AG09309 (cell line): ENCODE results near the gene ZNF804A.

Source experiments
- DNase-seq: peaks from one replicate; pipeline ENCODE4 v3.0.0-alpha.2; 2010; ENCODE audit warnings: low read depth
- H3K4me3 ChIP-seq: 2 replicates; pipeline ENCODE4 v1.5.1; 2011; ENCODE audit warnings: mild to moderate bottlenecking, low read depth, low read length, moderate library complexity; ENCODE audit not compliant: control insufficient read depth
- TF ChIP-seq, protein P1 (sequence below): IDR thresholded peaks from 2 replicates; pipeline ENCODE4 v1.5.1; 2011; ENCODE audit warnings: mild to moderate bottlenecking, low read depth, low read length, inconsistent platforms; ENCODE audit not compliant: insufficient read depth, control insufficient read depth; ENCODE audit errors: missing control alignments

ZNF804A gene

GRCh38 chr2:184849516-184849915, 251.2 kb downstream of the ZNF804A start:
- no peak for DNase-seq
- no peak overlapping the region for H3K4me3 ChIP-seq
- TF ChIP-seq, protein P1, sequence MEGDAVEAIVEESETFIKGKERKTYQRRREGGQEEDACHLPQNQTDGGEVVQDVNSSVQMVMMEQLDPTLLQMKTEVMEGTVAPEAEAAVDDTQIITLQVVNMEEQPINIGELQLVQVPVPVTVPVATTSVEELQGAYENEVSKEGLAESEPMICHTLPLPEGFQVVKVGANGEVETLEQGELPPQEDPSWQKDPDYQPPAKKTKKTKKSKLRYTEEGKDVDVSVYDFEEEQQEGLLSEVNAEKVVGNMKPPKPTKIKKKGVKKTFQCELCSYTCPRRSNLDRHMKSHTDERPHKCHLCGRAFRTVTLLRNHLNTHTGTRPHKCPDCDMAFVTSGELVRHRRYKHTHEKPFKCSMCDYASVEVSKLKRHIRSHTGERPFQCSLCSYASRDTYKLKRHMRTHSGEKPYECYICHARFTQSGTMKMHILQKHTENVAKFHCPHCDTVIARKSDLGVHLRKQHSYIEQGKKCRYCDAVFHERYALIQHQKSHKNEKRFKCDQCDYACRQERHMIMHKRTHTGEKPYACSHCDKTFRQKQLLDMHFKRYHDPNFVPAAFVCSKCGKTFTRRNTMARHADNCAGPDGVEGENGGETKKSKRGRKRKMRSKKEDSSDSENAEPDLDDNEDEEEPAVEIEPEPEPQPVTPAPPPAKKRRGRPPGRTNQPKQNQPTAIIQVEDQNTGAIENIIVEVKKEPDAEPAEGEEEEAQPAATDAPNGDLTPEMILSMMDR, result no peak

DNA sequence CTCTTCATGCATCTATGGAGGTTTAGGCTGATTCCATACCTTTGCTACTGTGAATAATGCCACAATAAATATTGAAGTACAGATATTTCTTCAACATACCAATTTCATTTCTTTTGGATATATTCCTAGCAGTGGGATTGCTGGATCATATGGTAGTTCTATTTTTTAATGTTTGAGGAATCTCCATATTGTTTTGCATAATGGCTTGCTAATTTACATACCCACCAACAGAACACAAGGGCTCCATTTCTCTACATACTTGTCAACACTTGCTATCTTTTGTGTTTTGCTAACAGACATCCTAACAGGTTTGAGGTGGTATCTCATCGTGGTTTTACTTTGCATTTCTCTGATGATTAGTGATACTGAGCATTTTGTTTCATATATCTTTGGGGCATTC, 253.2 kb downstream of the ZNF804A start:
- no peak for DNase-seq
- TF ChIP-seq, protein P1, result no peak
- H3K4me3 ChIP-seq, result no peak overlapping the region

DNA sequence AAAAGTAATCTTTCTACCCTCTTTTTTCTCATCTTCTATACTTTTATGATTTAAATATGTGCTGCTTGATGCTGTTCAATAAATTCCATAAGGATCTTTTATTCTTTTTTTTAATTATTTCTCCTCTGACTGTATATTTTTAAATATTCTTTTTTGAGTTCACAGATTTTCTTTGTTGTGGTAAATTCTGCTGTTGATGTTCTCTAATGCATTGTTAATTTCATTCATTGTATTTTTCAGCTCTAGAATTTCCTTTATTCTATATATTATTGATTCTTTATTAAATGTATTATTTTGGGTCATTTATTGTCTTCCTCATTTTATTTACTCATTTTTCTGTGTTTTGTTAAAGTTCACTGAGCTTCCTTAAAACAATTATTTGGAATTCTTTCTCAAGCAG, 260.9 kb downstream of the ZNF804A start:
- TF ChIP-seq, protein P1, result no peak
- no peak for DNase-seq
- H3K4me3 ChIP-seq, result no peak overlapping the region

DNA sequence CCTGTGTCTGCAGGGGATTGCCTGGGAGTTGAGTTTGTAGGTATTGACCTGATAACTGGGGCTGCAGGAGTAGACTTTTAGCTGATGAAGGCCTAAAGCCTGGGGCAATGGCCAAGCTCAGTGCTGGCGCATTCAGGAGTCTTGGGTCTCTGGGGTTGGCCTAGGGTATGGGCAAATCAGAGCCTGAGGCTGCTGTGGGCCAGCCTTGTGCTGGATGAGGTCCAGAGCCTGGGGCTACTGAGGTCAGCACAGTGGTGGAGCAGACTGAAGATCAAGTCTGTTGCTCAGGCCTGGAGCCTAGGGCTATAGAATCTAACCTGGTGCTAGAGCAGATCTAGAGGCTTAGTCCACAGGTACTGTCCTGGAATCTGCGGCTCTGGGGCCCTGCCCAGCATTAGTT, 262.4 kb downstream of the ZNF804A start:
- no peak for DNase-seq
- TF ChIP-seq, protein P1, result no peak
- no peak overlapping the region for H3K4me3 ChIP-seq

DNA sequence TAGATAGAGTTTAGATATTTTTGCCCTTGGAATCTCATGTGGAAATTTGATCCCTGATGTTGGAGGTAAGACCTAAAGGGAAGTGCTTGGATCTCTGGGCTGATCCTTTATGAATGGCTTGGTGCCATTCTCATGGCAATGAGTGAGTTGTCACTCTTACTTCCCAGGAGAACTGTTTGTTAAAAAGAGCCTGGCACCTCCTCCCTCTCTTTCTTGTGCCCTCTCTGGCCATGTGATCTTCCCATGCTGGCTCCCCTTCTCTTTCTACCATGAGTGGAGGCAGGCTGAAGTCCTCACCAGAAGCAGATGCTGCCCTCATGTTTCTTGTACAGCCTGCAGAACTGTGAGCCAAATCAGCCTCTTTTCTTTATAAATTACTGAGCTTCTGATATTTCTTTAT, 276.9 kb downstream of the ZNF804A start:
- no peak for DNase-seq
- H3K4me3 ChIP-seq, result no peak overlapping the region
- TF ChIP-seq, protein P1, result no peak

DNA sequence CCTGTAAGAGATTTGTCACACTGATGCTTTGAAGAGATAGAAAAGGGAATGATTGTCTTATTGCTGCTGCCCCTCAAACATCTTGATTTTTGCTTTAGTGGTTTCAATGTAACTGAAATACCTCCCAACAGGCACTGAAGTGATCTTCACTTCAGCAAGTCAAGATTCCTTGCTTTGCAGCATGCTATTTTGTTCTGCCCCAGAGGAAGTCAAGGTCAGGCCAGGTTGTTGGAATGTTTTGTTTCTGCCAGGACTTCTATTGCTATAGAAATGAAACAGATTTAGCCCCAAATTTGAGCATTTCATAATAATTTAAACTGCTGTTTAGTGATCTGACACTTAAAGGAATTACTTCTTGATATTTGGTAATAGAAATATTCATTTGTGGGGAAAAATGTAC, 277.6 kb downstream of the ZNF804A start:
- no peak overlapping the region for H3K4me3 ChIP-seq
- TF ChIP-seq, protein P1, result no peak
- DNase-seq, result no peak

GRCh38 chr2:184877909-184878308, 279.6 kb downstream of the ZNF804A start:
- H3K4me3 ChIP-seq, result no peak overlapping the region
- no peak for DNase-seq
- TF ChIP-seq, protein P1, result no peak
